HG03439 (cell line): Measurements from ENCODE around the gene SLC19A1.
A peak's percentile ranks its signal among the peaks of the same experiment; 100 is the strongest.

ENCODE experiments used
- ATAC-seq: cut with Tn5 transposase; IDR thresholded peaks from one replicate; pipeline ENCODE4 v1.9.1; 2021; ENCODE audit warnings: mild to moderate bottlenecking, moderate library complexity; ENCODE audit not compliant: unreplicated experiment

Gene SLC19A1

DNA sequence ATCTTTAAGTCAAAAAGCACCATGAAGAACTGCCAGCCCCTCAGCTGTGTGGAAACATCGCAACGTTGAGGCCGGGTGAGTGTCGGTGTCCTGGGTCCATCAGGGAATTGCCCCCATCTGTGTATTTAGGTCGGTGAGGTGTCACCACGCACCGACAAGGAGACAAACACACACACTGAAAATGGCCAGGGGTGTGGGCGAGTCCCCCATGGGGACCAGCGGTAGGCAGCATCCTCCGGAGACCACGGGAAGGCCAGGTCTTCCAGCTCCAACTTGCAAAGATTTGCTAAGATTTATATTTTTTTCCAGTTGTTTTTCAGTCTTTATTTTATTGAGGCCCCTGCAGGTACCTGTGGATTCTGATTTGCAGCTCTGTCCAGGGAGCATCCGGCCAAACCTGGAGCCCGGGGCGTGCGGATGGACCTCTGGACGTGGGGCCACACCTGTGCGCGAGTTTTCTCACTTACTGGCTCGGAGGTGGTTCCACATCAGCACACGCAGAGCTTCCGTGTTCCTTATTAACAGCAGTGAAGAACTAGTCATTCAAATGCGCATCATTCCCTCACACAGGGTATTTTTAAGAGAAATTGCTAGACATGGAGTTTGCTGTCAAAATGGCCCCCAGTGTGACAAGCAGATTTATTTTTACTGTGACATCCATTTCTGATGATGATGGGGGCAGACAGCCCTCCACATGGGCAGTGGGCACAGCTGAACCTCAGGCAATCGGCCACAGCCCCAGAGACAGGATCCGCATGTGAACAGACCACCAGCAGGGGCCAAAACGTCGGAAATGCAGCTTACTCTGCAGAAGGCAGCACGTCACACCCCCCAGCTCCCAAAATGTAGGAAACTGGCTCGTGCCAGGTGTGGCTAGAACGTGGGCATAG is 17.2 kb upstream of the SLC19A1 start:
- no peak for ATAC-seq

DNA sequence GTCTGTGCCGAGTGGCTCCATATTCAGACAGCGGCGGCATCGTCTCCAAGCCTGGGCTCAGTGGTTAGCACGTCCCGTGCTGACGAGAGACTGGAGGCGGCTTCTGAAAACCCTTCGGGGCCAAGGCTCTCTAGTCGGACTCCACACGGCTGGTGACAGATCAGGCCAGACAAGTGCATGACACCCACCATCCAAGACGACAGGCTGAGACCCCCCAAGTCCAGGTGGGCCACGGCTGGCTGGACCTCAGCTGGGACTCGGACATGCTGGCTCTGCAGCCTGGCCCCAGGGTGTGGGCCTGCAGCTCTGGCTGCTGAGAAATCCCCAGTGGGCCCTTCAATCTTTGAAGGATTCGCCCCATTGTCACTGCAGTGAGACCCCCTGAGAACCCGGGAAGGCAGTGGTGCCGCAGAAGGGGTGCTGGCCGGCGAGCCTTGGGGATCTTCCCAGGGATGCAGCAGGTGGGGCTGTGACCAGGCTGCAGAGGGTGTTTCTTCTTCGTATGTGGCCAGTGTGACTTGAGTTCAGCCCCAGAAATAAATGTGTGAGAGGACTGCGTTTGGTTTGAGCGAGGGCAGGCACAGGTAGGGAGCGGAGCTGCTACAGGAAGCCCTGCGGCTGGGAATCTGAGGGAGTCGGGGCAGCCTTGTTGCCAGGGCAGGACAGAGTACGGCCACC is 15.9 kb upstream of the SLC19A1 start:
- ATAC-seq = no peak

DNA sequence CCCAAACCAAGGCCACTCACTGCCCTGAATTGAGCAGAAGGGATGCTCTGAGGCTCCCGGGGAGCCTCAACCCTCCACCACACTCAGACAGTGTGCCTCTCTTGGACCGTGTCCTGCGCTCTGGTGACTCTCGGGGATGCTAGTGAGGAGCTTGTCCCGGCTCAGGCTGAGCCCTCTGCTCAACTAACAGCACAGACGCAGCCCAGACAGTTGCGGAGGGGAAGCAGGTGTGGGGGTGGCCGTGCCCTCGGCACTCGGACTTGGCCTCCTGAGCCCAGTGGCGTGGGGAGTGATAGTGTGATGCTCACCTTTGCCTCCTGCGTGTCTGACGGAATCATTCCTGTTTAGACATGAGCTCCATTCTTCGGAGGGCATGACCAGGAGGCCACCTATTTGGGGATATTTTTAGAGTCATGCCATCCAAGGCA is 15.4 kb upstream of the SLC19A1 start:
- ATAC-seq = no peak

GRCh38 chr21:45556645-45557615 is 14.7 kb upstream of the SLC19A1 start:
- ATAC-seq = no peak

GRCh38 chr21:45556302-45556644 is 14.0 kb upstream of the SLC19A1 start:
- no peak for ATAC-seq

- peak; percentile 46 for ATAC-seq
Observed at GRCh38 chr21:45555557-45556301, 13.5 kb upstream of the SLC19A1 start.

DNA sequence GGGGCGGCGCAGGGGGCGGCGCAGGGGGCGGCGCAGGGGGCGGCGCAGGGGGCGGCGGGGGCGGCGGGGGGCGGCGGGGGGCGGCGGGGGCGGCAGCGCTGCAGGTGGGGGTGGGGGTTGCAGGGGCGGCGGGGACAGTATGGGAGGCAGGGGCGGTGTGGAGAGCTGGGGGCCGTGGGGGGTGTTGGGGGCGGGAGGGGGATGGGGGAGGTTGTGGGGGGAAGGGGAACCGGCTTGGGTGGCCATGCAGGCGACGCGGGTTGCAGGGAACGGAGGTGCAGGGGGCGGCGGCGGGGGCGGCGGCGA is 13.0 kb upstream of the SLC19A1 start:
- no peak for ATAC-seq

- no peak for ATAC-seq
Observed at GRCh38 chr21:45554477-45555175, 12.4 kb upstream of the SLC19A1 start.

- no peak for ATAC-seq
Observed at GRCh38 chr21:45552696-45553391, 10.6 kb upstream of the SLC19A1 start.

GRCh38 chr21:45551783-45552695 is 9.8 kb upstream of the SLC19A1 start:
- no peak for ATAC-seq

DNA sequence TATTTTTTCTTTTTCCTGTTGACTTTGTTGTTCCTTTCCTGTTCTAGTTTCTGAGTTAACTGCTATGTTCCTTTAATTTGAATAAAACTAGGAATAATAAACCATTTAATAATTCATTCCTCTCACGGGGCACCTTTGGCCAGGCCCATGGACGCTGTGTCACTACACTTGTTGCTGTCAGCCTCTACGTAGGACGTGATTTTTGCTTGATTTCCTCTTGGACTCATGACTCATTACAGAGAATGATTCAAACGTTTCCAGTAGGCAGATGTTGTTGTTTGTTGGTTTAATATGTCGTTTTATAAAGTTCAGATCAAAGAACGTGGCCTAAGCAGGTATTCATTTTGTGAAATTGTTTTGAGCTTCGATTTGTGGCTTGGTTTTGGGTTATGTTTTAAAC is 9.1 kb upstream of the SLC19A1 start:
- ATAC-seq = no peak

- ATAC-seq = no peak
Observed at GRCh38 chr21:45550522-45551210, 8.4 kb upstream of the SLC19A1 start.

GRCh38 chr21:45549626-45550463 is 7.6 kb upstream of the SLC19A1 start:
- ATAC-seq = no peak

DNA sequence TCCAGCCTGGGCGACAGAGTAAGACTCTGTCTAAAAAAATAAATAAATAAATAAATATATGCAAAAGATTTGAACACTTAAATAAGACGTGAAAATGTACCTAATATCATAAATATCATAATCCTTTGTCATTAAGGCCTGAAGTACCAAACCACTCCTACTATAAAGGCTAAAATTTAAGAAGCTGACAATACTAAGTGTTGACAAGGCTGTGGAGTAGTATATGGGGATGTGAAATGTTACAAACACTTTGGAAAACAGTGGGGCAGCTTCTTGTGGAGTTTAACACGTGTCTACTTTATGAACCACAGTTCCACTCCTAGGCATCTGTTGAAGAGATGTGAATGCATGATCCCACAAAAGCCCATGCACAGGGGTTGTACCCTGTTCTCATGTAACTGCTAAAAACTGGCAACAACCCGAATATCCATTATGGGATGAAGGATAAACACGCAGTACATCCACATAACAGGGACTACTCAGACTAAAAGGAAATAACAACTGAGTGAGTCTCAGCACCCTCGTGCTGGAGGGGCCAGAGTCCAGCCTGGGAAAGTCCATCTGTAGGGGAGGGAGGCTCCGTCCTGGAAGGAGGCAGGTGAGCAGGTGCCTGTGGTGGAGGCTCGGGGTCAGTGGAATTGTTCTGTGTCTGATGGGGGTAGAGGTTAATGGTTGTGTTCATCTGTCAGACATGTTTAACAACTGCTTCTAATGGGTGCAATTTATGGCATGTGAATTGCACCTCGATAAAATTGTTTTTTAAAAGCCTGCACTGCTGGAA is 6.7 kb upstream of the SLC19A1 start:
- ATAC-seq = no peak

DNA sequence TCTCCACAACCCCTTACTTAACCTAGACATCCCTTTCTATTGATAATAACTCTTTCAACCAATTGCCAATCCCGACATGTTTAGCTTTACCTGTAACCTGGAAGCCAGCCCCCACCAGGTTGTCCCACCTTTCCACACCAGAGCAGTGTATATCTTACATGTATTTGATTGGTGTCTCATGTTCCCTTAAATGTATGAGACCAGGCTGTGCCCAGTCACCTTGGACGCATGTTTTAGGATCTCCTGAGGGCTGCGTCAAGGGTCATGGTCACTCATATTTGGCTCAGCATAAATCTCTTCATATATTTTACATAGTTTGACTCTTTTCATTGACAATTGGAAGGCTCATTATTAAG is 5.3 kb upstream of the SLC19A1 start:
- ATAC-seq = no peak
